CD4-positive, CD25-positive, alpha-beta regulatory T cell (primary cell): ENCODE measurements around the gene ST3GAL4. TPM values are rescaled to one million over a fixed set of nuclear protein-coding genes. Genes with fewer than 3 reads are reported as not detected.

Experiments used
- ATAC-seq, 2 donors: fragments of 150-1000 bp; cut with Tn5 transposase; one replicate each; pipeline ENCODE4 v1.10.0; 2021; ENCODE audit warnings: low read depth in 2 of 2, moderate number of reproducible peaks in 2 of 2, moderate library complexity in 1 of 2
- DNase-seq, 3 donors: peaks; one replicate each; pipeline versions ENCODE4 v3.0.0 to v3.0.0-alpha.2; 2012 to 2022; ENCODE audit warnings: mixed read lengths in 1 of 3
- H3K27ac ChIP-seq: one replicate; pipeline ENCODE4 v1.7.0; 2013; ENCODE audit warnings: mild to moderate bottlenecking, low read length; ENCODE audit not compliant: insufficient read depth, poor library complexity, severe bottlenecking
- H3K27me3 ChIP-seq: one replicate; pipeline ENCODE4 v1.7.0; 2013; ENCODE audit warnings: low read length; ENCODE audit not compliant: control insufficient read depth, insufficient read depth
- H3K36me3 ChIP-seq: one replicate; pipeline ENCODE4 v1.7.0; 2013; ENCODE audit warnings: mild to moderate bottlenecking, low read length, moderate library complexity; ENCODE audit not compliant: control insufficient read depth, insufficient read depth
- H3K4me1 ChIP-seq: 2 replicates; pipeline ENCODE4 v1.7.0; 2013; ENCODE audit warnings: mild to moderate bottlenecking, low read length; ENCODE audit not compliant: insufficient read depth, control insufficient read depth, poor library complexity, severe bottlenecking
- H3K4me3 ChIP-seq: one replicate; pipeline ENCODE4 v1.7.0; 2013; ENCODE audit warnings: low read depth, mild to moderate bottlenecking, low read length, moderate library complexity
- H3K9me3 ChIP-seq, 2 experiments: 1 replicate in 1 of 2; 2 replicates in 1 of 2; pipeline ENCODE4 v1.7.0; 2013; ENCODE audit warnings: low read length in 2 of 2, mild to moderate bottlenecking in 1 of 2, moderate library complexity in 1 of 2; ENCODE audit not compliant: control insufficient read depth in 2 of 2
- H3K27ac Mint-ChIP-seq, 3 donors: one replicate each; pipeline ENCODE4 v1.8.0; 2020 to 2022; ENCODE audit warnings: mild to moderate bottlenecking in 3 of 3, mixed read lengths in 3 of 3, moderate library complexity in 2 of 3
- H3K27me3 Mint-ChIP-seq: one replicate; pipeline ENCODE4 v1.8.0; 2022; ENCODE audit warnings: mild to moderate bottlenecking, mixed read lengths
- H3K36me3 Mint-ChIP-seq: one replicate; pipeline ENCODE4 v1.8.0; 2020; ENCODE audit warnings: mixed read lengths
- H3K4me1 Mint-ChIP-seq, 4 donors: one replicate each; pipeline ENCODE4 v1.8.0; 2020 to 2022; ENCODE audit warnings: mixed read lengths in 4 of 4, mild to moderate bottlenecking in 1 of 4
- H3K4me3 Mint-ChIP-seq, 4 donors: one replicate each; pipeline ENCODE4 v1.8.0; 2020 to 2022; ENCODE audit warnings: mild to moderate bottlenecking in 4 of 4, mixed read lengths in 4 of 4, moderate library complexity in 3 of 4
- H3K9me3 Mint-ChIP-seq, 7 donors: one replicate each; pipeline ENCODE4 v1.8.0; 2020 to 2022; ENCODE audit warnings: mixed read lengths in 7 of 7, mild to moderate bottlenecking in 3 of 7, moderate library complexity in 2 of 7
- polyA plus RNA-seq, 4 donors: library from polyadenylated mRNA; unstranded; fragments of 300-500 nt; fragmentation: Illumina TruSeq; gene quantifications; one replicate each; pipeline ENCODE4 v1.2.3, GENCODE V29; 2021
- total RNA-seq: library from RNA; stranded (reverse); gene quantifications from one replicate; pipeline ENCODE4 v1.2.3, GENCODE V29; 2022

ST3GAL4 gene
- total and polyA plus RNA-seq, 5 donors from 2014 or later: 1.4 to 4.7 (median 2.4) TPM

- H3K9me3 Mint-ChIP-seq: no peaks in the 10 kb centered on the region
- H3K4me3 Mint-ChIP-seq: no peak overlapping the region
- DNase-seq (no peak), ATAC-seq (no peak)
- no peaks in the 10 kb centered on the region for H3K27me3 ChIP-seq
- peaks cover 4% of the 10 kb centered on the region for H3K27me3 Mint-ChIP-seq
- H3K36me3 ChIP-seq: no peaks in the 10 kb centered on the region
- no peak overlapping the region for H3K27ac ChIP-seq
- H3K4me1 Mint-ChIP-seq: peaks cover 0 to 7% (median 6%) of the 10 kb centered on the region in 4 donors
- H3K4me3 ChIP-seq: no peak overlapping the region
- no peak overlapping the region for H3K27ac Mint-ChIP-seq
- no peaks in the 10 kb centered on the region for H3K9me3 ChIP-seq
- H3K4me1 ChIP-seq: peaks cover 10% of the 10 kb centered on the region
- no peaks in the 10 kb centered on the region for H3K36me3 Mint-ChIP-seq
These were observed 82.8 kb downstream of the ST3GAL4 start for GRCh38 chr11:126438272-126438671.

- no peaks in the 10 kb centered on the region for H3K36me3 Mint-ChIP-seq
- peaks cover 0 to 7% (median 6%) of the 10 kb centered on the region in 4 donors for H3K4me1 Mint-ChIP-seq
- H3K4me3 Mint-ChIP-seq: no peak overlapping the region
- peaks cover 4% of the 10 kb centered on the region for H3K27me3 Mint-ChIP-seq
- no peak overlapping the region for H3K27ac ChIP-seq
- DNase-seq (no peak), ATAC-seq (no peak)
- no peak overlapping the region for H3K4me3 ChIP-seq
- H3K36me3 ChIP-seq: no peaks in the 10 kb centered on the region
- peak overlapping the region in 1 of 3 donors; percentile 34 for H3K27ac Mint-ChIP-seq
- no peaks in the 10 kb centered on the region for H3K9me3 ChIP-seq
- no peaks in the 10 kb centered on the region for H3K9me3 Mint-ChIP-seq
- no peaks in the 10 kb centered on the region for H3K27me3 ChIP-seq
- peaks cover 10% of the 10 kb centered on the region for H3K4me1 ChIP-seq
These were observed 83.2 kb downstream of the ST3GAL4 start for GRCh38 chr11:126438691-126439090.

GRCh38 chr11:126440276-126440675 lies 84.8 kb downstream of the ST3GAL4 start:
- H3K27me3 Mint-ChIP-seq: peaks cover 4% of the 10 kb centered on the region
- peaks cover 0 to 7% (median 6%) of the 10 kb centered on the region in 4 donors for H3K4me1 Mint-ChIP-seq
- DNase-seq (no peak), ATAC-seq (no peak)
- peak overlapping the region in 1 of 3 donors; percentile 38 for H3K27ac Mint-ChIP-seq
- no peaks in the 10 kb centered on the region for H3K9me3 Mint-ChIP-seq
- H3K9me3 ChIP-seq: no peaks in the 10 kb centered on the region
- no peak overlapping the region for H3K4me3 Mint-ChIP-seq
- no peaks in the 10 kb centered on the region for H3K36me3 Mint-ChIP-seq
- H3K27ac ChIP-seq: no peak overlapping the region
- H3K4me3 ChIP-seq: no peak overlapping the region
- H3K36me3 ChIP-seq: no peaks in the 10 kb centered on the region
- peaks cover 10% of the 10 kb centered on the region for H3K4me1 ChIP-seq
- H3K27me3 ChIP-seq: no peaks in the 10 kb centered on the region

- peak; percentile 55 to 67 (median 66) for DNase-seq
- Histone ChIP-seq H3K9me3 (no peaks in the 10 kb centered on the region), H3K27me3 (no peaks in the 10 kb centered on the region), H3K27ac (no peak overlapping the region), H3K4me1 (peaks cover 10% of the 10 kb centered on the region), H3K36me3 (no peaks in the 10 kb centered on the region), H3K4me3 (no peak overlapping the region)
- Mint-ChIP-seq H3K4me3 (no peak overlapping the region), H3K9me3 (no peaks in the 10 kb centered on the region), H3K27ac (no peak overlapping the region), H3K27me3 (peaks cover 4% of the 10 kb centered on the region), H3K4me1 (peaks cover 0 to 7% (median 6%) of the 10 kb centered on the region in 4 donors), H3K36me3 (no peaks in the 10 kb centered on the region)
- peak; percentile 49 to 53 for ATAC-seq
These were observed 85.5 kb downstream of the ST3GAL4 start for GRCh38 chr11:126440792-126441514.

- Histone ChIP-seq H3K9me3 (no peaks in the 10 kb centered on the region), H3K4me1 (peaks cover 10% of the 10 kb centered on the region), H3K36me3 (no peaks in the 10 kb centered on the region), H3K4me3 (no peak overlapping the region), H3K27ac (no peak overlapping the region), H3K27me3 (no peaks in the 10 kb centered on the region)
- ATAC-seq (no peak), DNase-seq (no peak)
- Mint-ChIP-seq H3K9me3 (no peaks in the 10 kb centered on the region), H3K27me3 (peaks cover 4% of the 10 kb centered on the region), H3K4me3 (no peak overlapping the region), H3K4me1 (peaks cover 0 to 7% (median 6%) of the 10 kb centered on the region in 4 donors), H3K27ac (no peak overlapping the region), H3K36me3 (no peaks in the 10 kb centered on the region)
These were observed 87.6 kb downstream of the ST3GAL4 start for GRCh38 chr11:126443120-126443519.

GRCh38 chr11:126444072-126444471 lies 88.6 kb downstream of the ST3GAL4 start:
- Mint-ChIP-seq H3K4me3 (no peak overlapping the region), H3K27ac (peak overlapping the region in 1 of 3 donors; percentile 23), H3K27me3 (peaks cover 4% of the 10 kb centered on the region), H3K4me1 (peaks cover 0 to 7% (median 6%) of the 10 kb centered on the region in 4 donors), H3K9me3 (no peaks in the 10 kb centered on the region), H3K36me3 (no peaks in the 10 kb centered on the region)
- DNase-seq: no peak
- H3K9me3 ChIP-seq: no peaks in the 10 kb centered on the region
- H3K4me3 ChIP-seq: no peak overlapping the region
- ATAC-seq: no peak
- H3K4me1 ChIP-seq: peaks cover 10% of the 10 kb centered on the region
- H3K36me3 ChIP-seq: no peaks in the 10 kb centered on the region
- no peak overlapping the region for H3K27ac ChIP-seq
- no peaks in the 10 kb centered on the region for H3K27me3 ChIP-seq

GRCh38 chr11:126446581-126446980 lies 91.1 kb downstream of the ST3GAL4 start:
- H3K27ac Mint-ChIP-seq: no peak overlapping the region
- no peaks in the 10 kb centered on the region for H3K9me3 ChIP-seq

GRCh38 chr11:126450198-126450597 lies 94.7 kb downstream of the ST3GAL4 start:
- no peaks in the 10 kb centered on the region for H3K27me3 ChIP-seq
- peaks cover 0 to 7% (median 0%) of the 10 kb centered on the region in 7 donors for H3K9me3 Mint-ChIP-seq
- H3K36me3 Mint-ChIP-seq: no peaks in the 10 kb centered on the region
- H3K27me3 Mint-ChIP-seq: no peaks in the 10 kb centered on the region
- H3K4me1 ChIP-seq: no peaks in the 10 kb centered on the region
- no peak overlapping the region for H3K27ac ChIP-seq
- no peaks in the 10 kb centered on the region for H3K9me3 ChIP-seq
- ATAC-seq (no peak), DNase-seq (no peak)
- H3K4me3 Mint-ChIP-seq: no peak overlapping the region
- H3K36me3 ChIP-seq: no peaks in the 10 kb centered on the region
- no peak overlapping the region for H3K27ac Mint-ChIP-seq
- H3K4me3 ChIP-seq: no peak overlapping the region
- H3K4me1 Mint-ChIP-seq: peaks cover 0 to 2% (median 0%) of the 10 kb centered on the region in 4 donors

More at GRCh38 chr11:126446581-126446980, 91.1 kb downstream of the ST3GAL4 start:
- Histone ChIP-seq H3K27ac (no peak overlapping the region), H3K36me3 (no peaks in the 10 kb centered on the region), H3K4me1 (peaks cover 4% of the 10 kb centered on the region), H3K27me3 (no peaks in the 10 kb centered on the region), H3K4me3 (no peak overlapping the region)
- Mint-ChIP-seq H3K9me3 (peaks cover 0 to 7% (median 0%) of the 10 kb centered on the region in 7 donors), H3K36me3 (no peaks in the 10 kb centered on the region), H3K4me1 (peaks cover 0 to 2% (median 0%) of the 10 kb centered on the region in 4 donors), H3K27me3 (no peaks in the 10 kb centered on the region), H3K4me3 (no peak overlapping the region)
- ATAC-seq: no peak
- DNase-seq: no peak
